BJ (cell line): Measurements from ENCODE around the gene PERP. TPM values are rescaled to one million over a fixed set of nuclear protein-coding genes. Genes with fewer than 3 reads are reported as not detected.
"Not testable (repeated sequence)": the region's sequence is repeated elsewhere in the genome, so short reads cannot be mapped to it uniquely, and the experiment has no call there.

ENCODE experiments used
- CTCF ChIA-PET: fragments of 350-600 bp; formaldehyde crosslinking; extraction: SDS; loops from one replicate; lab custom pipeline; 2021; ENCODE audit warnings: antibody characterized with exemption, inconsistent platforms; lab: Yijun Ruan, JAX
- POLR2A ChIA-PET: fragments of 300-600 bp; sonication (Branson Sonifier 250); formaldehyde crosslinking; extraction: SDS; loops from one replicate; lab custom pipeline; 2021; ENCODE audit warnings: antibody characterized with exemption; lab: Charles Lee
- DNase-seq: peaks from one replicate; pipeline ENCODE4 v3.0.0-alpha.2; 2011; ENCODE audit warnings: low read depth
- H3K27me3 ChIP-seq: 2 replicates; pipeline ENCODE4 v1.6.0; 2011; ENCODE audit warnings: low read length; ENCODE audit not compliant: control insufficient read depth, insufficient read depth
- H3K36me3 ChIP-seq: 2 replicates; pipeline ENCODE4 v1.5.1; 2011; ENCODE audit warnings: low read length; ENCODE audit not compliant: control insufficient read depth, insufficient read depth
- H3K4me3 ChIP-seq: 2 replicates; pipeline ENCODE4 v1.5.1; 2011; ENCODE audit warnings: low read depth, mild to moderate bottlenecking, control low read depth, low read length
- polyA plus RNA-seq: library from polyadenylated mRNA; depleted of rRNA; stranded (reverse); fragments of >200 nt; gene quantifications from 2 replicates; pipeline ENCODE4 v1.2.3, GENCODE V29; 2011
- TF ChIP-seq, protein P1 (sequence below): IDR thresholded peaks from 2 replicates; pipeline ENCODE4 v1.5.1; 2011; ENCODE audit warnings: low read depth, mild to moderate bottlenecking, control low read depth, inconsistent platforms, low read length, moderate library complexity; ENCODE audit not compliant: insufficient read depth

Gene PERP
- polyA plus RNA-seq, 1 experiment: 47.5 TPM

- H3K27me3 ChIP-seq: peaks cover 2% of the 10 kb centered on the region; the same call in 1 of the 2 replicates
- TF ChIP-seq, protein P1, sequence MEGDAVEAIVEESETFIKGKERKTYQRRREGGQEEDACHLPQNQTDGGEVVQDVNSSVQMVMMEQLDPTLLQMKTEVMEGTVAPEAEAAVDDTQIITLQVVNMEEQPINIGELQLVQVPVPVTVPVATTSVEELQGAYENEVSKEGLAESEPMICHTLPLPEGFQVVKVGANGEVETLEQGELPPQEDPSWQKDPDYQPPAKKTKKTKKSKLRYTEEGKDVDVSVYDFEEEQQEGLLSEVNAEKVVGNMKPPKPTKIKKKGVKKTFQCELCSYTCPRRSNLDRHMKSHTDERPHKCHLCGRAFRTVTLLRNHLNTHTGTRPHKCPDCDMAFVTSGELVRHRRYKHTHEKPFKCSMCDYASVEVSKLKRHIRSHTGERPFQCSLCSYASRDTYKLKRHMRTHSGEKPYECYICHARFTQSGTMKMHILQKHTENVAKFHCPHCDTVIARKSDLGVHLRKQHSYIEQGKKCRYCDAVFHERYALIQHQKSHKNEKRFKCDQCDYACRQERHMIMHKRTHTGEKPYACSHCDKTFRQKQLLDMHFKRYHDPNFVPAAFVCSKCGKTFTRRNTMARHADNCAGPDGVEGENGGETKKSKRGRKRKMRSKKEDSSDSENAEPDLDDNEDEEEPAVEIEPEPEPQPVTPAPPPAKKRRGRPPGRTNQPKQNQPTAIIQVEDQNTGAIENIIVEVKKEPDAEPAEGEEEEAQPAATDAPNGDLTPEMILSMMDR: no peak
- DNase-seq: no peak
- POLR2A ChIA-PET: interaction anchor here (0.6 kb wide), 1 partner anchor 15 kb away, joined by 3 read pairs; no protein-coding TSS in a partner anchor
- H3K4me3 ChIP-seq: no peak overlapping the region
- H3K36me3 ChIP-seq: no peaks in the 10 kb centered on the region
- CTCF ChIA-PET: interaction anchor here (2.3 kb wide), 1 partner anchor 79 kb away, joined by 5 read pairs; no protein-coding TSS in a partner anchor
Observed at GRCh38 chr6:138085839-138086222, 21.4 kb downstream of the PERP start.

DNA sequence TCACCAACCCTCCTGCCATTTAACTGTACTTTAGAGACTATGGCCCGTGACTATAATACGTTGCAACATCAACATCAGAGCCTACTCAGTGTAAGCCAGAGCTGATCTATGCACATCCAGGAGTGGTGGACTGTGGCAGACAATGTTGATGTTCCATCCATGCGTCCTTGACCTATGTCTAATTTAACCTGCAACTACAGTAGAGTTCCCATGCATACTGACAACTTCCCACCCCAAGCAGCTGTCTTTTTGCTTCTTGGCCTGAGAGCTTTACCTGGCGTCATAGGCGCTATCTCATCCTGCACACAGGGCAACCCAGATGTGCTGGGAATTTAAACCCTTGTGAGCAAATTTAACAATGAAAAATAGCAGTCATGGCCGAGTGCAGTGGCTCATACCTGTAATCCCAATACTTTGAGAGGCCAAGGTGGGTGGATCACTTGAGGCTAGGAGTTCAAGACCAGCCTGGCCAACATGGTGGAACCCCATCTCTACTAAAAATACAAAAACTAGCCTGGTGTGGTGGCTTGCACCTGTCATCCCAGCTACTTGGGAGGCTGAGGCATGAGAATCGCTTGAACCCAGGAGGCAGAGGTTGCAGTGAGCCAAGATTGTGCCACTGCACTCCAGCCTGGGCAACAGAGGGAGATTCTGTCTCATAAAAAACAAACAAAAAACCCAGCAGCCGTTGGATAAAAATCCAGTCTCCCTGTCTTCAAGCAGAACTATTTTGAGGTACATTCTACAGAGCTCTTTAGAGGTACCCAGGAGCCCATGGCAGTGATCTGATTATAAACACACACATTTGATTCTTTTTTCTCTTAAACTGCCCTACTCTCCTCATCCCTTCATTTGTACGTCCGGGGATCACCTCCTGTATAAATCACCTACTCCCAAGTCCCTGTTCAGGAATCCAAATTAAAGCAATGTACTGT, 22.0 kb downstream of the PERP start:
- CTCF ChIA-PET: interaction anchor here (0.9 kb wide), 1 partner anchor 84 kb away, joined by 3 read pairs; no protein-coding TSS in a partner anchor
- POLR2A ChIA-PET: no interaction called here
- no peak overlapping the region for H3K4me3 ChIP-seq
- H3K36me3 ChIP-seq: no peaks in the 10 kb centered on the region
- H3K27me3 ChIP-seq: peaks cover 2% of the 10 kb centered on the region; the same call in 1 of the 2 replicates
- DNase-seq: no peak
- TF ChIP-seq, protein P1: no peak

- POLR2A ChIA-PET: no interaction called here
- Histone ChIP-seq H3K36me3 (no peaks in the 10 kb centered on the region), H3K27me3 (peaks cover 2% of the 10 kb centered on the region; the same call in 1 of the 2 replicates), H3K4me3 (no peak overlapping the region)
- DNase-seq: no peak
- CTCF ChIA-PET: no interaction called here
- TF ChIP-seq, protein P1: no peak
Observed at GRCh38 chr6:138082232-138082631, 25.0 kb downstream of the PERP start.

- POLR2A ChIA-PET: not testable (repeated sequence)
Observed at GRCh38 chr6:138079556-138079955, 27.7 kb downstream of the PERP start.

GRCh38 chr6:138078491-138078890, 28.7 kb downstream of the PERP start:
- POLR2A ChIA-PET: no interaction called here
- TF ChIP-seq, protein P1: no peak
- CTCF ChIA-PET: no interaction called here

More at GRCh38 chr6:138079556-138079955, 27.7 kb downstream of the PERP start:
- not testable (repeated sequence) for H3K36me3 ChIP-seq, H3K4me3 ChIP-seq, DNase-seq, H3K27me3 ChIP-seq
- CTCF ChIA-PET: interaction anchor here (1.0 kb wide), 1 partner anchor 75 kb away, joined by 3 read pairs; no protein-coding TSS in a partner anchor

More at GRCh38 chr6:138078491-138078890, 28.7 kb downstream of the PERP start:
- H3K27me3 ChIP-seq: peaks cover 4% of the 10 kb centered on the region; the same call in 1 of the 2 replicates
- H3K36me3 ChIP-seq: no peaks in the 10 kb centered on the region
- no peak overlapping the region for H3K4me3 ChIP-seq
- DNase-seq: no peak
